ENCODE measurements around the gene TEK. TPM values are rescaled to one million over a fixed set of nuclear protein-coding genes. Genes with fewer than 3 reads are reported as not detected.

The TEK gene
- total RNA-seq, 2 donors from 2014 or later: not detected

- Mint-ChIP-seq H3K27ac (no peak overlapping the region), H3K36me3 (ENCODE audit: low read depth) (no peaks in the 10 kb centered on the region), H3K4me3 (no peak overlapping the region), H3K9me3 (no peaks in the 10 kb centered on the region), H3K27me3 (peaks cover 21% of the 10 kb centered on the region), H3K4me1 (no peaks in the 10 kb centered on the region)
- no peak for ATAC-seq (replicated peaks)
Measured at GRCh38 chr9:27094640-27095298, 14.3 kb upstream of the TEK start.

- Mint-ChIP-seq H3K36me3 (ENCODE audit: low read depth) (no peaks in the 10 kb centered on the region), H3K27ac (no peak overlapping the region), H3K27me3 (peaks cover 3% of the 10 kb centered on the region), H3K4me1 (no peaks in the 10 kb centered on the region), H3K4me3 (no peak overlapping the region), H3K9me3 (no peaks in the 10 kb centered on the region)
- ATAC-seq (replicated peaks): no peak
Measured at GRCh38 chr9:27107241-27107640, 1.8 kb upstream of the TEK start.

- no peak for ATAC-seq (replicated peaks)
- Mint-ChIP-seq H3K27me3 (peaks cover 3% of the 10 kb centered on the region), H3K27ac (no peak overlapping the region), H3K36me3 (ENCODE audit: low read depth) (no peaks in the 10 kb centered on the region), H3K4me3 (no peak overlapping the region), H3K9me3 (no peaks in the 10 kb centered on the region), H3K4me1 (no peaks in the 10 kb centered on the region)
Measured at GRCh38 chr9:27109621-27110020, 596 bp downstream of the TEK start.

GRCh38 chr9:27110181-27110580 lies 1.2 kb downstream of the TEK start:
- Mint-ChIP-seq H3K27me3 (peaks cover 3% of the 10 kb centered on the region), H3K4me1 (no peaks in the 10 kb centered on the region), H3K27ac (no peak overlapping the region), H3K4me3 (no peak overlapping the region), H3K36me3 (ENCODE audit: low read depth) (no peaks in the 10 kb centered on the region), H3K9me3 (no peaks in the 10 kb centered on the region)
- ATAC-seq (replicated peaks): no peak

- Mint-ChIP-seq H3K27ac (no peak overlapping the region), H3K4me3 (no peak overlapping the region), H3K9me3 (no peaks in the 10 kb centered on the region), H3K36me3 (ENCODE audit: low read depth) (no peaks in the 10 kb centered on the region), H3K27me3 (peaks cover 10% of the 10 kb centered on the region), H3K4me1 (no peaks in the 10 kb centered on the region)
- ATAC-seq (replicated peaks): no peak
Measured at GRCh38 chr9:27112235-27112634, 3.2 kb downstream of the TEK start.

GRCh38 chr9:27117489-27118135 lies 8.6 kb downstream of the TEK start:
- Mint-ChIP-seq H3K4me3 (no peak overlapping the region), H3K27me3 (peaks cover 13% of the 10 kb centered on the region), H3K27ac (no peak overlapping the region), H3K36me3 (ENCODE audit: low read depth) (no peaks in the 10 kb centered on the region), H3K9me3 (no peaks in the 10 kb centered on the region), H3K4me1 (no peaks in the 10 kb centered on the region)
- ATAC-seq (replicated peaks): no peak

- Mint-ChIP-seq H3K27me3 (peaks cover 13% of the 10 kb centered on the region), H3K4me1 (no peaks in the 10 kb centered on the region)
- ATAC-seq (replicated peaks): no peak
Measured at GRCh38 chr9:27118916-27119315, 9.9 kb downstream of the TEK start.

GRCh38 chr9:27124151-27124550 lies 15.1 kb downstream of the TEK start:
- no peak overlapping the region for H3K4me3 Mint-ChIP-seq
- H3K9me3 Mint-ChIP-seq: no peaks in the 10 kb centered on the region
- peaks cover 11% of the 10 kb centered on the region for H3K27me3 Mint-ChIP-seq
- no peak overlapping the region for H3K27ac Mint-ChIP-seq
- no peak for ATAC-seq (replicated peaks)
- no peaks in the 10 kb centered on the region for H3K4me1 Mint-ChIP-seq
- no peaks in the 10 kb centered on the region for H3K36me3 Mint-ChIP-seq (ENCODE audit: low read depth)

More at GRCh38 chr9:27118916-27119315, 9.9 kb downstream of the TEK start:
- no peak overlapping the region for H3K27ac Mint-ChIP-seq
- no peak overlapping the region for H3K4me3 Mint-ChIP-seq
- H3K9me3 Mint-ChIP-seq: no peaks in the 10 kb centered on the region
- no peaks in the 10 kb centered on the region for H3K36me3 Mint-ChIP-seq (ENCODE audit: low read depth)

- Mint-ChIP-seq H3K4me1 (no peaks in the 10 kb centered on the region), H3K9me3 (no peaks in the 10 kb centered on the region), H3K27ac (no peak overlapping the region), H3K4me3 (no peak overlapping the region), H3K27me3 (peaks cover 14% of the 10 kb centered on the region), H3K36me3 (ENCODE audit: low read depth) (no peaks in the 10 kb centered on the region)
- no peak for ATAC-seq (replicated peaks)
Measured at GRCh38 chr9:27125030-27125429, 16.0 kb downstream of the TEK start.

- H3K27ac Mint-ChIP-seq: no peak overlapping the region
- H3K36me3 Mint-ChIP-seq (ENCODE audit: low read depth): no peaks in the 10 kb centered on the region
- no peaks in the 10 kb centered on the region for H3K9me3 Mint-ChIP-seq
- no peak overlapping the region for H3K4me3 Mint-ChIP-seq
- ATAC-seq (replicated peaks): no peak
- H3K27me3 Mint-ChIP-seq: peaks cover 14% of the 10 kb centered on the region
- no peaks in the 10 kb centered on the region for H3K4me1 Mint-ChIP-seq
Measured at GRCh38 chr9:27125936-27126335, 16.9 kb downstream of the TEK start.

- Mint-ChIP-seq H3K27ac (no peak overlapping the region), H3K4me3 (no peak overlapping the region), H3K4me1 (no peaks in the 10 kb centered on the region), H3K36me3 (ENCODE audit: low read depth) (no peaks in the 10 kb centered on the region), H3K9me3 (no peaks in the 10 kb centered on the region), H3K27me3 (peaks cover 14% of the 10 kb centered on the region)
- ATAC-seq (replicated peaks): no peak
Measured at GRCh38 chr9:27126670-27127069, 17.6 kb downstream of the TEK start.

GRCh38 chr9:27129221-27129620 lies 20.2 kb downstream of the TEK start:
- no peak for ATAC-seq (replicated peaks)
- no peaks in the 10 kb centered on the region for H3K36me3 Mint-ChIP-seq (ENCODE audit: low read depth)
- peaks cover 8% of the 10 kb centered on the region for H3K27me3 Mint-ChIP-seq
- no peak overlapping the region for H3K27ac Mint-ChIP-seq
- no peak overlapping the region for H3K4me3 Mint-ChIP-seq
- H3K4me1 Mint-ChIP-seq: no peaks in the 10 kb centered on the region
- no peaks in the 10 kb centered on the region for H3K9me3 Mint-ChIP-seq

GRCh38 chr9:27131731-27132130 lies 22.7 kb downstream of the TEK start:
- no peaks in the 10 kb centered on the region for H3K9me3 Mint-ChIP-seq
- H3K27ac Mint-ChIP-seq: no peak overlapping the region
- no peaks in the 10 kb centered on the region for H3K4me1 Mint-ChIP-seq
- H3K27me3 Mint-ChIP-seq: peaks cover 8% of the 10 kb centered on the region
- H3K36me3 Mint-ChIP-seq (ENCODE audit: low read depth): no peaks in the 10 kb centered on the region
- no peak for ATAC-seq (replicated peaks)
- no peak overlapping the region for H3K4me3 Mint-ChIP-seq

GRCh38 chr9:27133817-27134216 lies 24.8 kb downstream of the TEK start:
- Mint-ChIP-seq H3K27me3 (peaks cover 5% of the 10 kb centered on the region), H3K27ac (no peak overlapping the region), H3K4me1 (no peaks in the 10 kb centered on the region), H3K36me3 (ENCODE audit: low read depth) (no peaks in the 10 kb centered on the region), H3K9me3 (no peaks in the 10 kb centered on the region), H3K4me3 (no peak overlapping the region)
- ATAC-seq (replicated peaks): no peak

- Mint-ChIP-seq H3K9me3 (no peaks in the 10 kb centered on the region), H3K27ac (no peak overlapping the region), H3K4me3 (no peak overlapping the region), H3K27me3 (peaks cover 3% of the 10 kb centered on the region), H3K4me1 (no peaks in the 10 kb centered on the region), H3K36me3 (ENCODE audit: low read depth) (no peaks in the 10 kb centered on the region)
- no peak for ATAC-seq (replicated peaks)
Measured at GRCh38 chr9:27142299-27142930, 33.4 kb downstream of the TEK start.

Measured in activated T-helper 17 cell treated with anti-CD3 and anti-CD28 coated beads, Interleukin-2, amount 50 U/mL, for 72 hours (primary cell).